GM23338 (cell line): ENCODE measurements around the gene CAPN10.

Source experiments
- CREB1 ChIP-seq: fragments of 250-450 bp; sonication (Bioruptor Pico); IDR thresholded peaks from 2 replicates; pipeline ENCODE4 v1.5.0; 2020; ENCODE audit warnings: low read depth, mild to moderate bottlenecking, moderate library complexity
- CTCF ChIP-seq, 2 experiments: fragments of 200-600 bp in 1 of 2; sonication (generic) in 1 of 2; conservative IDR thresholded peaks; 2 replicates each; pipeline versions ENCODE4 v1.5.1 to v1.6.1; 2016 to 2017; ENCODE audit warnings: antibody characterized with exemption in 2 of 2, low read depth in 2 of 2, mild to moderate bottlenecking in 2 of 2, moderate library complexity in 1 of 2
- EZH2 ChIP-seq: fragments of 200-600 bp; sonication (generic); IDR thresholded peaks from one replicate; pipeline ENCODE4 v1.8.0; 2017; ENCODE audit warnings: antibody characterized with exemption, mild to moderate bottlenecking, low read depth; ENCODE audit not compliant: unreplicated experiment
- EZH2phosphoT487 ChIP-seq: fragments of 200-600 bp; sonication (generic); IDR thresholded peaks from one replicate; pipeline ENCODE4 v1.8.1; 2018; ENCODE audit warnings: antibody characterized with exemption; ENCODE audit not compliant: unreplicated experiment
- POLR2AphosphoS5 ChIP-seq: IDR thresholded peaks from 2 replicates; pipeline ENCODE4 v1.6.1; 2016; ENCODE audit warnings: antibody characterized with exemption, low read depth
- REST ChIP-seq: IDR thresholded peaks from one replicate; pipeline ENCODE4 v1.6.1; 2018; ENCODE audit warnings: antibody characterized with exemption; ENCODE audit not compliant: unreplicated experiment
- STAT1 ChIP-seq: IDR thresholded peaks from one replicate; pipeline ENCODE4 v1.6.1; 2016; ENCODE audit warnings: antibody characterized with exemption; ENCODE audit not compliant: unreplicated experiment
- ZNF114 ChIP-seq: fragments of 250-450 bp; sonication (Bioruptor Pico); IDR thresholded peaks from 2 replicates; pipeline ENCODE4 v1.5.0; 2020; ENCODE audit warnings: mild to moderate bottlenecking, moderate library complexity
- ZNF331 ChIP-seq: fragments of 250-450 bp; sonication (Bioruptor Pico); IDR thresholded peaks from 2 replicates; pipeline ENCODE4 v1.5.0; 2020; ENCODE audit warnings: low read depth, mild to moderate bottlenecking, moderate library complexity

GRCh38 chr2:240646176-240646899, 59.8 kb downstream of the CAPN10 start:
- no peak for TF ChIP-seq POLR2AphosphoS5
- no peak for TF ChIP-seq CTCF (conservative IDR thresholded peaks at IDR 0.05; ENCODE audit: low read depth in 2 of 2)
- TF ChIP-seq REST: no peak
- TF ChIP-seq EZH2: no peak
- no peak for TF ChIP-seq CREB1 (CRISPR knock-in tag)
- TF ChIP-seq ZNF331 (CRISPR knock-in tag): no peak
- TF ChIP-seq ZNF114 (CRISPR knock-in tag): no peak
- no peak for TF ChIP-seq STAT1
- TF ChIP-seq EZH2phosphoT487: no peak
